HCT116 (cell line): ENCODE measurements around the gene KCNE1. TPM values are rescaled to one million over a fixed set of nuclear protein-coding genes. Genes with fewer than 3 reads are reported as not detected.

Experiments used
- ATAC-seq: fragments of 200-7000 bp; cut with Tn5 transposase; 2 replicates; pipeline ENCODE4 v1.9.1; 2020; ENCODE audit warnings: mild to moderate bottlenecking, moderate library complexity
- BruUV-seq: library from RNA; stranded (reverse); fragments of 400-500 nt; replicated peaks from 2 replicates; lab custom pipeline; 2021; lab: Mats Ljungman, UMichigan
- CTCF ChIA-PET: fragments of 300-600 bp; sonication (Branson Sonifier 250); formaldehyde crosslinking; loops from one replicate; lab custom pipeline; 2021; ENCODE audit warnings: antibody characterized with exemption; lab: Charles Lee
- POLR2A ChIA-PET: fragments of 300-600, 350-600 bp; sonication (Branson Sonifier 250); formaldehyde crosslinking; loops from one replicate; lab custom pipeline; 2021; ENCODE audit warnings: antibody characterized with exemption; lab: Charles Lee
- RAD21 ChIA-PET, 2 experiments: fragments of 300-600 bp; sonication (Branson Sonifier 250); formaldehyde crosslinking; loops; one replicate each; lab custom pipeline; 2023; ENCODE audit warnings: low total read pairs in 2 of 2; ENCODE audit not compliant: uncharacterized antibody in 2 of 2, unreplicated experiment in 2 of 2, low non-redundant PET in 1 of 2; lab: Charles Lee
- DNase-seq: peaks from one replicate; pipeline ENCODE4 v3.0.0-alpha.2; 2010; ENCODE audit warnings: low read depth, low spot score
- H2AFZ ChIP-seq: fragments of 200-600 bp; shearing (Covaris generic), sonication (generic); 2 replicates; pipeline ENCODE4 v1.6.1; 2017; ENCODE audit warnings: low read depth, mixed run types, mixed read lengths, antibody characterized with exemption, low read length; ENCODE audit not compliant: poor library complexity, severe bottlenecking
- H3K27ac ChIP-seq: 2 replicates; pipeline ENCODE4 v1.5.1; 2012; ENCODE audit warnings: low read depth, low read length
- H3K27me3 ChIP-seq: fragments of 200-600 bp; sonication (generic); 2 replicates; pipeline ENCODE4 v1.6.1; 2016; ENCODE audit warnings: mixed run types, low read length, mixed read lengths; ENCODE audit not compliant: insufficient read depth
- H3K36me3 ChIP-seq, 2 experiments: fragments of 200-500 bp in 1 of 2; fragments of 200-600 bp in 1 of 2; sonication (Bioruptor generic) in 1 of 2; sonication (generic) in 1 of 2; 2 replicates each; pipeline versions ENCODE4 v1.5.1 to v1.6.1; 2014 to 2016; ENCODE audit warnings: low read length in 2 of 2, inconsistent platforms in 1 of 2, mixed read lengths in 1 of 2, mixed run types in 1 of 2; ENCODE audit not compliant: insufficient read depth in 2 of 2, control insufficient read depth in 1 of 2
- H3K4me1 ChIP-seq, 2 experiments: fragments of 200-600 bp in 1 of 2; sonication (generic) in 1 of 2; 2 replicates each; pipeline versions ENCODE4 v1.5.1 to v1.6.1; 2012 to 2017; ENCODE audit warnings: low read length in 2 of 2, inconsistent platforms in 1 of 2, mild to moderate bottlenecking in 1 of 2, mixed read lengths in 1 of 2, mixed run types in 1 of 2, moderate library complexity in 1 of 2; ENCODE audit not compliant: insufficient read depth in 2 of 2, control insufficient read depth in 1 of 2
- H3K4me2 ChIP-seq: fragments of 200-600 bp; sonication (generic); 2 replicates; pipeline ENCODE4 v1.6.1; 2017; ENCODE audit warnings: mixed run types, low read length, mixed read lengths
- H3K4me3 ChIP-seq, 2 experiments: fragments of 200-600 bp in 1 of 2; sonication (generic) in 1 of 2; replicated peaks in 1 of 2; 2 replicates each; pipeline ENCODE4 v1.5.1; 2011 to 2016; ENCODE audit warnings: low read length in 2 of 2, control low read depth in 1 of 2, low read depth in 1 of 2, mild to moderate bottlenecking in 1 of 2, mixed read lengths in 1 of 2, mixed run types in 1 of 2
- H3K79me2 ChIP-seq: fragments of 200-600 bp; sonication (generic); 2 replicates; pipeline ENCODE4 v1.6.1; 2017; ENCODE audit warnings: mild to moderate bottlenecking, mixed run types, low read length, moderate library complexity, mixed read lengths; ENCODE audit not compliant: insufficient read depth
- H3K9ac ChIP-seq: fragments of 200-600 bp; sonication (generic); 2 replicates; pipeline ENCODE4 v1.6.1; 2016; ENCODE audit warnings: low read length, mixed read lengths
- H3K9me2 ChIP-seq: fragments of 200-600 bp; sonication (generic), shearing (Covaris generic); 2 replicates; pipeline ENCODE4 v1.6.1; 2017; ENCODE audit warnings: mixed run types, mild to moderate bottlenecking, moderate library complexity; ENCODE audit not compliant: insufficient read depth
- H3K9me3 ChIP-seq, 2 experiments: fragments of 200-500 bp in 1 of 2; fragments of 200-600 bp in 1 of 2; sonication (Bioruptor generic) in 1 of 2; sonication (generic) in 1 of 2; 2 replicates each; pipeline ENCODE4 v1.6.1; 2014 to 2017; ENCODE audit warnings: low read length in 2 of 2, mixed read lengths in 2 of 2, inconsistent platforms in 1 of 2, low read depth in 1 of 2, mild to moderate bottlenecking in 1 of 2, mixed run types in 1 of 2, moderate library complexity in 1 of 2; ENCODE audit not compliant: control insufficient read depth in 1 of 2, insufficient read depth in 1 of 2
- H4K20me1 ChIP-seq: fragments of 200-600 bp; sonication (generic), shearing (Covaris generic); 2 replicates; pipeline ENCODE4 v1.6.1; 2017; ENCODE audit warnings: mixed run types, mild to moderate bottlenecking, moderate library complexity; ENCODE audit not compliant: insufficient read depth
- ATF3 ChIP-seq: IDR thresholded peaks from 2 replicates; pipeline ENCODE4 v1.6.1; 2012
- POLR2A ChIP-seq: IDR thresholded peaks from 2 replicates; pipeline ENCODE4 v1.7.0; 2011; ENCODE audit warnings: borderline replicate concordance; ENCODE audit not compliant: insufficient read depth, insufficient read length; ENCODE audit errors: extremely low read depth
- TCF7L2 ChIP-seq: IDR thresholded peaks from 2 replicates; pipeline ENCODE4 v1.7.0; 2011; ENCODE audit warnings: borderline replicate concordance, inconsistent platforms; ENCODE audit not compliant: insufficient read depth, insufficient read length; ENCODE audit errors: extremely low read depth
- ZBTB33 ChIP-seq: IDR thresholded peaks from 2 replicates; pipeline ENCODE4 v1.6.1; 2011; ENCODE audit warnings: mild to moderate bottlenecking, low read length, moderate library complexity; ENCODE audit not compliant: insufficient replicate concordance; ENCODE audit errors: extremely low read depth
- ZNF274 ChIP-seq: fragments of 200-500 bp; sonication (Bioruptor generic); IDR thresholded peaks from 2 replicates; pipeline ENCODE4 v1.6.1; 2014; ENCODE audit warnings: mild to moderate bottlenecking, low read depth, low read length, inconsistent platforms
- intact Hi-C: fragments of 100-400 bp; cut with micrococcal nuclease; formaldehyde crosslinking; loops from 2 replicates; pipeline ENCODE4 v1.10.0; 2022
- total RNA-seq: library from RNA; stranded (reverse); gene quantifications from one replicate; pipeline ENCODE4 v1.2.1, GENCODE V29; 2021; ENCODE audit not compliant: unreplicated experiment
- TF ChIP-seq, protein P1 (sequence below): IDR thresholded peaks from 2 replicates; pipeline ENCODE4 v1.6.1; 2012; ENCODE audit warnings: low read depth
- TF ChIP-seq, protein P2 (sequence below): IDR thresholded peaks from 2 replicates; pipeline ENCODE4 v1.6.1; 2012

KCNE1 gene
- total RNA-seq, 1 experiment from 2014 or later: not detected

- no peak for TF ChIP-seq ZBTB33
Measured at GRCh38 chr21:34526618-34527290, 14.7 kb upstream of the KCNE1 start (continued).

- ATAC-seq (no peak), DNase-seq (no peak)
- intact Hi-C loops: no loop called here
- Histone ChIP-seq H3K9ac (peak overlapping the region; percentile 34), H3K9me2 (no peaks in the 10 kb centered on the region), H2AFZ (no peak overlapping the region), H4K20me1 (no peaks in the 10 kb centered on the region), H3K36me3 (no peaks in the 10 kb centered on the region), H3K4me2 (peak overlapping the region; percentile 56), H3K4me3 (no peak overlapping the region), H3K4me1 (peaks cover 10 to 26% of the 10 kb centered on the region in 2 experiments), H3K27ac (no peak overlapping the region), H3K79me2 (no peaks in the 10 kb centered on the region), H3K27me3 (no peaks in the 10 kb centered on the region), H3K9me3 (no peaks in the 10 kb centered on the region)
- no TSS peak for BruUV-seq
- POLR2A ChIA-PET: interaction anchor here (0.6 kb wide), 1 partner anchor 13 kb away, joined by 3 read pairs; no protein-coding TSS in a partner anchor
- CTCF ChIA-PET: interaction anchor here (1.2 to 1.6 kb wide), 3 partner anchors 9 to 18 kb away, joined by 3 to 4 read pairs (median 4); no protein-coding TSS in a partner anchor
- RAD21 ChIA-PET: no interaction called here
- no peak for TF ChIP-seq TCF7L2
- no peak for TF ChIP-seq ZNF274
- no peak for TF ChIP-seq POLR2A
- TF ChIP-seq, protein P1, sequence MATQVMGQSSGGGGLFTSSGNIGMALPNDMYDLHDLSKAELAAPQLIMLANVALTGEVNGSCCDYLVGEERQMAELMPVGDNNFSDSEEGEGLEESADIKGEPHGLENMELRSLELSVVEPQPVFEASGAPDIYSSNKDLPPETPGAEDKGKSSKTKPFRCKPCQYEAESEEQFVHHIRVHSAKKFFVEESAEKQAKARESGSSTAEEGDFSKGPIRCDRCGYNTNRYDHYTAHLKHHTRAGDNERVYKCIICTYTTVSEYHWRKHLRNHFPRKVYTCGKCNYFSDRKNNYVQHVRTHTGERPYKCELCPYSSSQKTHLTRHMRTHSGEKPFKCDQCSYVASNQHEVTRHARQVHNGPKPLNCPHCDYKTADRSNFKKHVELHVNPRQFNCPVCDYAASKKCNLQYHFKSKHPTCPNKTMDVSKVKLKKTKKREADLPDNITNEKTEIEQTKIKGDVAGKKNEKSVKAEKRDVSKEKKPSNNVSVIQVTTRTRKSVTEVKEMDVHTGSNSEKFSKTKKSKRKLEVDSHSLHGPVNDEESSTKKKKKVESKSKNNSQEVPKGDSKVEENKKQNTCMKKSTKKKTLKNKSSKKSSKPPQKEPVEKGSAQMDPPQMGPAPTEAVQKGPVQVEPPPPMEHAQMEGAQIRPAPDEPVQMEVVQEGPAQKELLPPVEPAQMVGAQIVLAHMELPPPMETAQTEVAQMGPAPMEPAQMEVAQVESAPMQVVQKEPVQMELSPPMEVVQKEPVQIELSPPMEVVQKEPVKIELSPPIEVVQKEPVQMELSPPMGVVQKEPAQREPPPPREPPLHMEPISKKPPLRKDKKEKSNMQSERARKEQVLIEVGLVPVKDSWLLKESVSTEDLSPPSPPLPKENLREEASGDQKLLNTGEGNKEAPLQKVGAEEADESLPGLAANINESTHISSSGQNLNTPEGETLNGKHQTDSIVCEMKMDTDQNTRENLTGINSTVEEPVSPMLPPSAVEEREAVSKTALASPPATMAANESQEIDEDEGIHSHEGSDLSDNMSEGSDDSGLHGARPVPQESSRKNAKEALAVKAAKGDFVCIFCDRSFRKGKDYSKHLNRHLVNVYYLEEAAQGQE: no peak
- TF ChIP-seq, protein P2, sequence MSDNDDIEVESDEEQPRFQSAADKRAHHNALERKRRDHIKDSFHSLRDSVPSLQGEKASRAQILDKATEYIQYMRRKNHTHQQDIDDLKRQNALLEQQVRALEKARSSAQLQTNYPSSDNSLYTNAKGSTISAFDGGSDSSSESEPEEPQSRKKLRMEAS: no peak
- no peak for TF ChIP-seq ATF3
- TF ChIP-seq, all 23 proteins: peak for 0
Measured at GRCh38 chr21:34526241-34526617, 14.2 kb upstream of the KCNE1 start.
